ENCODE results near the gene ZNF740.

Gene ZNF740

DNA sequence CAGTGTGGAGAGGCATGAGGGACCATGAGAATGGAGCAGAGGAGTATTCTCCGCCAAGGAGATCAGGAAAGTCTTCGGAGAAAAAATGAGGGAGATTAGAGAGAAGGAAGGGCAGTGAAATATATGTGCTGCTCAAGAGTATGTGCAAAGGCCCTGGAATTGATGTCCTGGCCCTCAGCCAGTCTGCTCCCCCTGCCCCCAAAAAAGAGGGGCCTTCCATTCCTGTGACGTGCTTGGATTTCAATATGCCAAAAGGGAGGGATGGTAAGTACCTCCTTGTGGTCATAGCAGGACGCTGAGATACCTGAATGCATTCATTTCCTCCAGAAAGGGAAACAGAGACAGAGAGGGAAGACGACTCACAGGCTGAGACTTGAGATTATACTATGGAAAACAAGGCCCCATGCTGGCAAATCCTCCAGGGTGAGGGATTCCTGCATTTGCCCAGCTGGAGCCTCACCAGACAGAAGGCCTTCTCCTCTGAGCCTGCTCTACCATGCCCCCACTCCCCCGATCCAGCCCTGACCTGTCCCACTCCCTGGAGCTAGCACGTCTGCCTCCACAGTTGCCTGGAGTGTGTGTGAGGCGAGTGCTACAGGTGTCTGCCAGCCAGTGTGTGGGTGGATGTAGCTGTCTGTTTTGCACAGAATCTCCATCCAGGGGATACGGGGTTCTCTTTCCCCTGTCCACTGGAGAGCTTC, 55.4 kb downstream of the ZNF740 start:
- no peak overlapping the region for H3K4me3 ChIP-seq (ENCODE audit: control insufficient read depth, low read depth, low read length)
- no peak for DNase-seq (ENCODE audit: low read depth)
- TF ChIP-seq, protein P1, sequence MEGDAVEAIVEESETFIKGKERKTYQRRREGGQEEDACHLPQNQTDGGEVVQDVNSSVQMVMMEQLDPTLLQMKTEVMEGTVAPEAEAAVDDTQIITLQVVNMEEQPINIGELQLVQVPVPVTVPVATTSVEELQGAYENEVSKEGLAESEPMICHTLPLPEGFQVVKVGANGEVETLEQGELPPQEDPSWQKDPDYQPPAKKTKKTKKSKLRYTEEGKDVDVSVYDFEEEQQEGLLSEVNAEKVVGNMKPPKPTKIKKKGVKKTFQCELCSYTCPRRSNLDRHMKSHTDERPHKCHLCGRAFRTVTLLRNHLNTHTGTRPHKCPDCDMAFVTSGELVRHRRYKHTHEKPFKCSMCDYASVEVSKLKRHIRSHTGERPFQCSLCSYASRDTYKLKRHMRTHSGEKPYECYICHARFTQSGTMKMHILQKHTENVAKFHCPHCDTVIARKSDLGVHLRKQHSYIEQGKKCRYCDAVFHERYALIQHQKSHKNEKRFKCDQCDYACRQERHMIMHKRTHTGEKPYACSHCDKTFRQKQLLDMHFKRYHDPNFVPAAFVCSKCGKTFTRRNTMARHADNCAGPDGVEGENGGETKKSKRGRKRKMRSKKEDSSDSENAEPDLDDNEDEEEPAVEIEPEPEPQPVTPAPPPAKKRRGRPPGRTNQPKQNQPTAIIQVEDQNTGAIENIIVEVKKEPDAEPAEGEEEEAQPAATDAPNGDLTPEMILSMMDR (conservative IDR thresholded peaks at IDR 0.05; ENCODE audit: control insufficient read depth, insufficient read depth, low read depth, low read length), result no peak

DNA sequence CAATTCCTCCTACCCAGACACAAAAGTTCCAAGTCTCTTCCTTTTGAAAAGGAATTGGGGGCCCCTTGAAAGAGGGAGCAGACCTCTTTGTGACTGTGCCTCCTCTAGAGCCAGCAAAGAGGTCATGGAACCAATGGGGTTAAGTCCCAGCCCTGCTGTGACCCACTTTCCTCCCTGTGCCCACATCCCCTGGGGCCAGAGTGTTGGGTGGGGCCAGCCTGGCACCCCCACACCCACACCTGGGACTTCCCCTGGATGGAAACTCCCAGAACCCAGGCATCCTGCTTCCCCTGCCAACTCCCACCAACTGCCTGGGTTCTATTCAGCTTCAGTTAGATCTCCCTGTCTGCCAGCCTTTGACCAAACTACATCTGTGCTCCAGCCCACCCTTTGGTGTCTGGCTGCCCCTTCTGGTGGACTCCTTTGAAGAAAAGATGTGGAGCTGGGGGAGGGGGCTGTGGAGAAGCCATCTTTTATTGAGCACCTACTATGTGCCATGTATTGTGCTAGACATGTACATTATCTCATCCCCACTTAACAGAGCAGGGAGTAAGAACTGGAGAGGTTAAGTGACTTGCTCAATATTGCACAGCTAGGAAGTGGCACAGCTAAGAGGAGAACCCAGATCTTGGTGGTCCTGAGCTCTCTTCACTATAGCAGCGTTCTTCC, 56.1 kb downstream of the ZNF740 start:
- no peak overlapping the region for H3K4me3 ChIP-seq (ENCODE audit: control insufficient read depth, low read depth, low read length)
- no peak for DNase-seq (ENCODE audit: low read depth)
- TF ChIP-seq, protein P1 (conservative IDR thresholded peaks at IDR 0.05; ENCODE audit: control insufficient read depth, insufficient read depth, low read depth, low read length), result no peak

DNA sequence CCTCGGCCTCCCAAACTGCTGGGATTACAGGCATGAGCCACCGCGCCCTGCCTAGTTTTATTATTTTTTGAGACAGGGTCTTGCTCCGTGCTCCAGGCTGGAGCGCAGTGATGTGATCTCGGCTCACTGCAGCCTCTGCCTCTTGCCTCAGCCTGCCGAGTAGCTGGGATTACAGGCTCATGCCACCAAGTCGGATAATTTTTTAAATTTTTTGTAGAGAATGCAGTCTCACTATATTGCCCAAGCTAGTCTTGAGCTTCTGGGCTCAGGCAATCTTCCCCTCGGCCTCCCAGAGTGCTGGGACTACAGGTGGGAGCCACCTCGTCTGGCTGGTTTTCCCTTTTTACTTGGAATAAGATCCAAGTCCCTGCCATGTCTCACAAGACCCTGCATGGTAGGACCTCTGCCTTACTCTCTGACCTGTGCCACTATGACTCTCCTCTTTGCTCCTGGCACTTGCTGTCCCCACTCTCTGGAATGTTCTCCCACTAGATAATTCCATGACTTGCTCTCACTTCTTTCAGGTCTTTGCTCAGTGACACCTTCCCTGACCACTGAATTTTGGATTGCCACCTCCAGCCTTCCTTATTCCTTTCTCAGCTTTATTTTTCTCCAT, 59.2 kb downstream of the ZNF740 start:
- no peak overlapping the region for H3K4me3 ChIP-seq (ENCODE audit: control insufficient read depth, low read depth, low read length)
- TF ChIP-seq, protein P1 (conservative IDR thresholded peaks at IDR 0.05; ENCODE audit: control insufficient read depth, insufficient read depth, low read depth, low read length), result no peak
- no peak for DNase-seq (ENCODE audit: low read depth)

DNA sequence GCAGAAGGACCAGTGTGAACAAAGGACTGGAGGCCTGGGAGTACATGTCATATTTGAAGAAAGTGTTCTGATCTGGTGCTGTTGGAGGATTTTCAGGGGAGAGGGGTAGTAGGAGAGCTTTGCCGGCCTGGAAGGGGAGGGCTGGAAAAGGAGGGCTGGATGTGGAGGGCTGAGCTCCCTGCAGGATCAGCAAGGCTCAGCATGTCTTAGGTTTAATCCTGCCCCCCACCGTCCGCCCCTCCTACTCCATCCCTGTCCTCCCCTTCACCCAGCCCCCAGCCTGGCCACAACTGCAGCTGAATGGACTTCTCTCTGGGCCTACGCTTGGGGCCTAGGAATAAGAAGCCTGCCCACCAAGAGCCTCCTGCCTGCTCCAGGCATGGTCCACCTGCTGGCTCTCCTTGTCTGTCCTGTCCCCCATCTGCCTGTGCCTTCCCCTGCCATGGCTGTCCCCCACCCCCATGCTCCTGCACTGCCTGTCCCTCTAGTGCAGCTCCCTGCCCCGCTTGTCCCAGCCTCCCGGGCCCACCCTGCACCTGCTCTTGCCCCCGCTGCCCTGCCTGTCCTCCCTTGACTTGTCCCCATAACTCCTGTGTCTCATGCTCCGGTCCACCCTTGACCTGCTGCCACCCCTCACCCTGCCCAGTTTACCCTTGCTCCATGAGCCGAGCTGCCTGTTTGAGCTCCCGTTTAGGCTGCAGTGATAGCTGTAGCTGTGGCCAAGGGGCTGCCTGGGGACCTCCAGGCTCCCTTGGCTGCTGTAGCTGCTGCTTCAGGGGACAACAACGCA, 61.3 kb downstream of the ZNF740 start:
- DNase-seq (ENCODE audit: low read depth), result no peak
- TF ChIP-seq, protein P1 (conservative IDR thresholded peaks at IDR 0.05; ENCODE audit: control insufficient read depth, insufficient read depth, low read depth, low read length), result no peak
- no peak overlapping the region for H3K4me3 ChIP-seq (ENCODE audit: control insufficient read depth, low read depth, low read length)

DNA sequence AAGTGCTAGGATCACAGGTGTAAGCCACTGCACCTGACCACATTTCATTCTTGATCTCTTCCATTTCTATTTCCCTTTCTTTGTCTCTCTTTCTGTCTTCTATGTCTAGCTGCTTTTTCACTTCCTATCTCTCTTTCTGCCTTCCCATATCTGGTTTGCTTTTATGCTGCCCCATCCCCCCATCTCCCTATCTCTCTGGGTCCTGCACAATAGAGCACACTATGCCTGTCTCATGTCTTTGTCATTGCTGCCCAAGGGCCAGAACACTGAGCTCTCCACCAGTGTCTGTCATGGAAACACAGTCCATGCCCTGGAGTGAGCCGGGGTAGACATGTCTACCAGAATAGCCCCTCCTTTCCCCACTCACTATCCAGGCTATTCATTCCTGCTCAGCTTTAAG, 63.8 kb downstream of the ZNF740 start:
- DNase-seq (ENCODE audit: low read depth), result no peak
- TF ChIP-seq, protein P1 (conservative IDR thresholded peaks at IDR 0.05; ENCODE audit: control insufficient read depth, insufficient read depth, low read depth, low read length), result no peak
- H3K4me3 ChIP-seq (ENCODE audit: control insufficient read depth, low read depth, low read length), result no peak overlapping the region
